ENCODE data around the gene MAPKAPK5.

MAPKAPK5 gene

DNA sequence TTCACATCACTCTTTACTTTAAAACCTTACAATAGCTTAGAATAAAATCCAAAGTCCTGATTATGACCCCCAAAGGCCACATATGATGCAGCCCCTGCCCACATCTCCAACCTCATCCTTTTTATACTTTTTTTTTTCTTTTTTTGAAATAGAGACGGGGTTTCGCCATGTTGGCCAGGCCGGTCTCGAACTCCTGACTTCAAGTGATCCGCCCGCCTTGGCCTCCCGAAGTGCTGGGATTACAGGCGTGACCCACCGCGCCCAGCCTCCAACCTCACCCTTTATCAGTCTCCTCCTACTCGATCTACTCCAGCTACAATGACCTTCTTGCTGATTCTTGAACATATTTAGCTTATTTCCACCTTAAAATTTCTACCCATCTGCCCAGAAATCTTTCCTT lies 1.2 kb upstream of the MAPKAPK5 start:
- TF ChIP-seq TAF1 (IDR thresholded peaks at IDR 0.05; ENCODE audit: borderline replicate concordance, insufficient read depth, low read length) = no peak
- TF ChIP-seq, protein P1, sequence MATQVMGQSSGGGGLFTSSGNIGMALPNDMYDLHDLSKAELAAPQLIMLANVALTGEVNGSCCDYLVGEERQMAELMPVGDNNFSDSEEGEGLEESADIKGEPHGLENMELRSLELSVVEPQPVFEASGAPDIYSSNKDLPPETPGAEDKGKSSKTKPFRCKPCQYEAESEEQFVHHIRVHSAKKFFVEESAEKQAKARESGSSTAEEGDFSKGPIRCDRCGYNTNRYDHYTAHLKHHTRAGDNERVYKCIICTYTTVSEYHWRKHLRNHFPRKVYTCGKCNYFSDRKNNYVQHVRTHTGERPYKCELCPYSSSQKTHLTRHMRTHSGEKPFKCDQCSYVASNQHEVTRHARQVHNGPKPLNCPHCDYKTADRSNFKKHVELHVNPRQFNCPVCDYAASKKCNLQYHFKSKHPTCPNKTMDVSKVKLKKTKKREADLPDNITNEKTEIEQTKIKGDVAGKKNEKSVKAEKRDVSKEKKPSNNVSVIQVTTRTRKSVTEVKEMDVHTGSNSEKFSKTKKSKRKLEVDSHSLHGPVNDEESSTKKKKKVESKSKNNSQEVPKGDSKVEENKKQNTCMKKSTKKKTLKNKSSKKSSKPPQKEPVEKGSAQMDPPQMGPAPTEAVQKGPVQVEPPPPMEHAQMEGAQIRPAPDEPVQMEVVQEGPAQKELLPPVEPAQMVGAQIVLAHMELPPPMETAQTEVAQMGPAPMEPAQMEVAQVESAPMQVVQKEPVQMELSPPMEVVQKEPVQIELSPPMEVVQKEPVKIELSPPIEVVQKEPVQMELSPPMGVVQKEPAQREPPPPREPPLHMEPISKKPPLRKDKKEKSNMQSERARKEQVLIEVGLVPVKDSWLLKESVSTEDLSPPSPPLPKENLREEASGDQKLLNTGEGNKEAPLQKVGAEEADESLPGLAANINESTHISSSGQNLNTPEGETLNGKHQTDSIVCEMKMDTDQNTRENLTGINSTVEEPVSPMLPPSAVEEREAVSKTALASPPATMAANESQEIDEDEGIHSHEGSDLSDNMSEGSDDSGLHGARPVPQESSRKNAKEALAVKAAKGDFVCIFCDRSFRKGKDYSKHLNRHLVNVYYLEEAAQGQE (IDR thresholded peaks at IDR 0.05; ENCODE audit: insufficient read depth in 1 of 2, low read depth in 2 of 2, low read length in 2 of 2) = no peak
- no peak for TF ChIP-seq POLR2AphosphoS5 (IDR thresholded peaks at IDR 0.05; ENCODE audit: low read depth, low read length)
- no peak for TF ChIP-seq FOXP2 (optimal IDR thresholded peaks at IDR 0.05; ENCODE audit: borderline replicate concordance, extremely low read depth, extremely low read length, insufficient read depth)
- no peak for TF ChIP-seq SIN3A (IDR thresholded peaks at IDR 0.05; ENCODE audit: borderline replicate concordance, insufficient read depth, low read length)

- TF ChIP-seq, protein P1 (IDR thresholded peaks at IDR 0.05; ENCODE audit: insufficient read depth in 1 of 2, low read depth in 2 of 2, low read length in 2 of 2) = no peak
- TF ChIP-seq TAF1 (IDR thresholded peaks at IDR 0.05; ENCODE audit: borderline replicate concordance, insufficient read depth, low read length) (no peak), POLR2AphosphoS5 (IDR thresholded peaks at IDR 0.05; ENCODE audit: low read depth, low read length) (no peak), SIN3A (IDR thresholded peaks at IDR 0.05; ENCODE audit: borderline replicate concordance, insufficient read depth, low read length) (no peak), FOXP2 (optimal IDR thresholded peaks at IDR 0.05; ENCODE audit: borderline replicate concordance, extremely low read depth, extremely low read length, insufficient read depth) (no peak)
Observed at GRCh38 chr12:111841236-111841749, 735 bp upstream of the MAPKAPK5 start.

DNA sequence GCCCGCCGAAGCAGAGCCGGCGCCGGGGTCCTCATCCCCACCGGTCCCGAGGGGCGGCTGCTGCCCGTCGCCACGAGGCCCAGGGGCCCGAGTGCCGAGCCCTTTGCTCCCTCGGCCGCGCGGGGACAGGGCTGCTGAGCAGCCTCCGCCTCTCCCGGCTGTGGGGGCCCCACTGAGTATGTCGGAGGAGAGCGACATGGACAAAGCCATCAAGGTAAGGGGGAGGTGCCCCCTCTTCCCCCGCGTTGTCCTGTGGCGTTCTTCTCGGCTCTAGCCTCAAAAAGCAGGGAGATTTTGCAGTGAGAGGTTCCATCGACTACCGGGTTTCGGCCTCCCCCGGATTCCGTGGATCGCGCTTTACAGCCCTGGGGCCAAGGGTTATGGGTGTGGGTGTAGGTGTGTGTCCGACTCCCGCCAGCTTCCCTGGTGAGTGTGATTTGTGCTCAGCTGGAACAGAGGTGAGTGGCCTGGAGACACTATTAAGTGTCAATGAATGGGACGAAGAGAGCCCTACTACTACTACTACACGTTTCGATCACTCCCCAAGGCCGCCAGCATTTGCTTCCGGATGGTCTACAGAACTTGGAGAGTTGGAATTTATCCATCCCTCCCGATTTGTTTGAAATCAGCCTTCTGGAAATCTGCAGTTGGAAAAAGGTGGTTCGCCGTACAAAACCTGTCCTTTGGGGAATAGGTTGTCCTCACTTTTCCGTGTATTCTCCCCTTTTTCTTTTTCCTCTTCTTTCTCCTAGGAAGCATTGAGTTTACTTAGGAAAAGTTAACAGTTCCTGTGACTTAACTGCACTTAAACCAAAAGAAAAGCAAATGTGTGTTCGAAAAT lies 748 bp downstream of the MAPKAPK5 start:
- no peak for TF ChIP-seq SIN3A (IDR thresholded peaks at IDR 0.05; ENCODE audit: borderline replicate concordance, insufficient read depth, low read length)
- TF ChIP-seq POLR2AphosphoS5 (IDR thresholded peaks at IDR 0.05; ENCODE audit: low read depth, low read length) = no peak
- TF ChIP-seq TAF1 (IDR thresholded peaks at IDR 0.05; ENCODE audit: borderline replicate concordance, insufficient read depth, low read length) = no peak
- TF ChIP-seq, protein P1 (IDR thresholded peaks at IDR 0.05; ENCODE audit: insufficient read depth in 1 of 2, low read depth in 2 of 2, low read length in 2 of 2) = no peak
- no peak for TF ChIP-seq FOXP2 (optimal IDR thresholded peaks at IDR 0.05; ENCODE audit: borderline replicate concordance, extremely low read depth, extremely low read length, insufficient read depth)

- TF ChIP-seq POLR2AphosphoS5 (IDR thresholded peaks at IDR 0.05; ENCODE audit: low read depth, low read length) (no peak), FOXP2 (optimal IDR thresholded peaks at IDR 0.05; ENCODE audit: borderline replicate concordance, extremely low read depth, extremely low read length, insufficient read depth) (no peak), TAF1 (IDR thresholded peaks at IDR 0.05; ENCODE audit: borderline replicate concordance, insufficient read depth, low read length) (no peak)
- TF ChIP-seq, protein P1 (IDR thresholded peaks at IDR 0.05; ENCODE audit: insufficient read depth in 1 of 2, low read depth in 2 of 2, low read length in 2 of 2) = no peak
Observed at GRCh38 chr12:111846016-111846415, 4.0 kb downstream of the MAPKAPK5 start.
